ENCODE results near the gene ODF2L.

ODF2L gene

GRCh38 chr1:86430376-86430775, 34.3 kb upstream of the ODF2L start:
- TF ChIP-seq, protein P1, sequence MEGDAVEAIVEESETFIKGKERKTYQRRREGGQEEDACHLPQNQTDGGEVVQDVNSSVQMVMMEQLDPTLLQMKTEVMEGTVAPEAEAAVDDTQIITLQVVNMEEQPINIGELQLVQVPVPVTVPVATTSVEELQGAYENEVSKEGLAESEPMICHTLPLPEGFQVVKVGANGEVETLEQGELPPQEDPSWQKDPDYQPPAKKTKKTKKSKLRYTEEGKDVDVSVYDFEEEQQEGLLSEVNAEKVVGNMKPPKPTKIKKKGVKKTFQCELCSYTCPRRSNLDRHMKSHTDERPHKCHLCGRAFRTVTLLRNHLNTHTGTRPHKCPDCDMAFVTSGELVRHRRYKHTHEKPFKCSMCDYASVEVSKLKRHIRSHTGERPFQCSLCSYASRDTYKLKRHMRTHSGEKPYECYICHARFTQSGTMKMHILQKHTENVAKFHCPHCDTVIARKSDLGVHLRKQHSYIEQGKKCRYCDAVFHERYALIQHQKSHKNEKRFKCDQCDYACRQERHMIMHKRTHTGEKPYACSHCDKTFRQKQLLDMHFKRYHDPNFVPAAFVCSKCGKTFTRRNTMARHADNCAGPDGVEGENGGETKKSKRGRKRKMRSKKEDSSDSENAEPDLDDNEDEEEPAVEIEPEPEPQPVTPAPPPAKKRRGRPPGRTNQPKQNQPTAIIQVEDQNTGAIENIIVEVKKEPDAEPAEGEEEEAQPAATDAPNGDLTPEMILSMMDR (IDR thresholded peaks at IDR 0.05; ENCODE audit: low read depth, low read length): no peak
- no peak for DNase-seq (ENCODE audit: extremely low read depth, low read depth)

GRCh38 chr1:86429835-86430234, 33.7 kb upstream of the ODF2L start:
- TF ChIP-seq, protein P1 (IDR thresholded peaks at IDR 0.05; ENCODE audit: low read depth, low read length): no peak
- peak; percentile 83 for DNase-seq (ENCODE audit: extremely low read depth, low read depth)

- DNase-seq (ENCODE audit: extremely low read depth, low read depth): no peak
- TF ChIP-seq, protein P1 (IDR thresholded peaks at IDR 0.05; ENCODE audit: low read depth, low read length): no peak
These were observed 33.1 kb upstream of the ODF2L start for GRCh38 chr1:86429122-86429725.

DNA sequence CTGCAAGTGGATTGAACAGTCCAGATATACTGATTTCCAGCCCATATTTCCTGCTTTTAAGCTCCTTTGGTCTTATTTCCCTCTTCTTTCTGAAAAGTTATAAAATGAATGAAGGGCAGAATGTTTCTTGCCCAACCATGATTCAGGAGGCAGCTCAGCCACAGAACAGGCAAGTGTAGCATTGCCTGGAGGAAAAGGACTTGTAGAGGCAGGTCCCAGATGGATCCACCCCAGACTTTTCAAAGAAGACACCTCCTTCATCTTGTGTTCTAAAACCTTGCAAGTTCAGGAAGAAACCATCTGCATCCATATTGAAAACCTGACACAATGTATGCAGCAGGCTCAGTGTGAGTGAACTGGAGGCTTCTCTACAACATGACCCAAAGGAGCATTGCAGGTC, 27.8 kb upstream of the ODF2L start, which contains the start of gene CLCA2:
CLCA2 (plus strand) TSS at position 299 of the 400 bp plus-strand sequence; CDS start at position 376, 77 bp downstream.
- TF ChIP-seq, protein P1 (IDR thresholded peaks at IDR 0.05; ENCODE audit: low read depth, low read length): no peak
- DNase-seq (ENCODE audit: extremely low read depth, low read depth): no peak

DNA sequence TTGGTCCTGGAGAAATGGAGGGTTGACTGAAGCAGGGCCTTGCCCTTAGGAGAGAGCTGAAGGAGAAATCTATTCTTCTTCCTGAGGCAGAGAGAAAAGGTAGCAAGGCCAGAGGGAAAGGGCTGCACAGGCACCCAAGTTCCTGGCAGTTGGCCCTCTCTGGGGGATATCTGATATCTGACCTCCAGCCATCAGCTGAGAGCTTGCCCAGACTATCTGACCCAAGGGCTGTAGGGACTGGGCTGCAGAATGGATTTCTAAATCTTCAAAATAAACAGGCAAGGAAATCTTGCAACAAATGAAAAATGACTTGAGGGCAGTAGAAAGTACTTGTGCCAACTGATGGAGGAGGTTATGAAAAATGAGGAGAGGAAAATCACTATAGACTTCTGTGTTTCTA, 27.4 kb upstream of the ODF2L start:
- DNase-seq (ENCODE audit: extremely low read depth, low read depth): no peak
- TF ChIP-seq, protein P1 (IDR thresholded peaks at IDR 0.05; ENCODE audit: low read depth, low read length): no peak

GRCh38 chr1:86421601-86422280, 25.6 kb upstream of the ODF2L start:
- no peak for DNase-seq (ENCODE audit: extremely low read depth, low read depth)
- TF ChIP-seq, protein P1 (IDR thresholded peaks at IDR 0.05; ENCODE audit: low read depth, low read length): no peak

DNA sequence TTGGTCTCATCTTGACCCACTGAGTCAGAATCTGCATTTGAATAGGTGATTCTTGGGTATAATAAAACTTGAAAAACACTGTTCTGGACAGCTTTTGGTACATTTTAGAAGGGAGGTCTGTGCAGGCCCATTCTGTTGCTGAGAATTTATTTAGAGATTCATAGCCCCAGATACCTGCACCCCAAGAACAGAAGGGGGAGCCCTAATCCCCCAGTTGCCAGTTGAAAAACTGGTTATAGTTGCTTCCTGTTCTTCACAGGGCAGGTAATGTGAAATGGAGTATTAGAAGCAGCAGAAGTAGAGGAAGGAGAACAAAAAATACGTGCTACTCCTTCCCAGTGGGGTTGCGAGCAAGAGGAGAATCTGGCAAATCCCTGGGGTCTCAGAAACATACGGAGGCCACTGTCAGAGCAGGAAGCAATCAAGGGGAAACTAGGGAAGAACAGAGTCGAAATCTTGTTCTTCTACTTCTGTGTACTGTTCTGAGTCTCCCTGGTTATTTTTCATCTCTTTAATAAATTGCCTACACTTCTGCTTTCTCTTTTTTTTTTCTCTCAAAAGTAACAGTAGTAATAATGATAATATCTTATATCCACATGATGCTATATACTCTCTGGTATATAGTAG, 23.3 kb upstream of the ODF2L start:
- no peak for DNase-seq (ENCODE audit: extremely low read depth, low read depth)

More for the DNA sequence above, 23.3 kb upstream of the ODF2L start:
- TF ChIP-seq, protein P1 (IDR thresholded peaks at IDR 0.05; ENCODE audit: low read depth, low read length): peak; percentile 62

Measured in AG09319 (cell line).